SHP77 (cell line): ENCODE results near the gene DLG2.
"Not testable (repeated sequence)": the region's sequence is repeated elsewhere in the genome, so short reads cannot be mapped to it uniquely, and the experiment has no call there.

Experiments used
- DNase-seq, 2 experiments: peaks; one replicate each; lab custom pipeline; 2025; lab: John Stamatoyannopoulos, UW

The DLG2 gene

DNA sequence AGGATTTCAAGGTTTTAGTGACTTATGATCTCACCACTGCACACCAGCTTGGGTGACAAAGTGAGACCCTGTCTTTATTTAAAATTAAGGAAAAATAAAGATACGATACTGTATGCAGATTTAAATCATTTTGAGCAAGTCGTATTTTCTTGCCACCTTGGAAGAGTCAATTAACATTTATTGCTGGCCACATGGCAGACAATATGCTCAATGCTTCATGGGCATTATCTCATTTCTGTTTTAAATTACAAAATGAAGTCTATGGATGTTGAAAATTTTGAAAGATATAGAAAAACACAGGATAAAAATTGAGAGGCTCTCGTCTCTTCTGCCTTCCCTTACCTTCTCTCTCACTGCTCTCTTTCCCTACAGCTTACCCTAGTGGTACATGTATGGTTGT lies 1992.0 kb downstream of the DLG2 start:
- no peak for DNase-seq

DNA sequence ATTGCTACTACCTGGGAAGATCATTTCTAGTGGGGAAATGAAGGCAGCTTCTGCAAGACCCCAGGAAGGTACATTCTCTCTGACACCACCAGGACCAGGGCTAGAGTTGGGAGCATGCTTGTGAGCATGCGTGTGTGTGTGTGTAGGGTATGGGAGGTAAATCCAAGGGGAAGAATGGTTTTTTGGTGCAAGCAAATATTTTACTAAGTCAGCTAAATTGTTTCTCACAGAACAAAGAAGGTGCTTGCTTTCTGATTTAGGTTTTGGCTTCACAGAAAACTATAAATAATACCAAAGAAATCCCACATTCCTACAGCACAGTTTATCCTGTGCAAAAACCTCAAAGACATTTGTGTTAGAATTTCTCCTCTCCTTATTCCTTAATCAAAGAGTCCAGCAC lies 1996.9 kb downstream of the DLG2 start:
- DNase-seq: no peak

DNA sequence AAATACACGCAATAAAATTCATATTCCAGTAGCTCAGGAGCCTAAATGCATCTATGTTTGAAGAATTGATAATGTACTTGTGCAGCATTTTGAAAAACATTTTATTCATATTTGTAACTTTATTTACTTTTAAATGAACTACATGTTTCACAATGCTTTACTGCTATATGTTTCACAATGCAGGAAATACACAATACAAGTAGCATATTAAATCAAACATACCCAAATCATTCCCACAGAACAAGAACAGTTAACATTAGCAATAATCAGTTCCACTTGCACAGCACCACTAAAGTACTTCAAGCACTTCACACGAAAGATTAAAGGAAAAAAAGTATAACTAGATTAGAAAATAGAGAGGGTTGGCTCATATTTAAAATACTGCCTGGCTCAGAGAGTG lies 1997.4 kb downstream of the DLG2 start:
- DNase-seq: no peak

DNA sequence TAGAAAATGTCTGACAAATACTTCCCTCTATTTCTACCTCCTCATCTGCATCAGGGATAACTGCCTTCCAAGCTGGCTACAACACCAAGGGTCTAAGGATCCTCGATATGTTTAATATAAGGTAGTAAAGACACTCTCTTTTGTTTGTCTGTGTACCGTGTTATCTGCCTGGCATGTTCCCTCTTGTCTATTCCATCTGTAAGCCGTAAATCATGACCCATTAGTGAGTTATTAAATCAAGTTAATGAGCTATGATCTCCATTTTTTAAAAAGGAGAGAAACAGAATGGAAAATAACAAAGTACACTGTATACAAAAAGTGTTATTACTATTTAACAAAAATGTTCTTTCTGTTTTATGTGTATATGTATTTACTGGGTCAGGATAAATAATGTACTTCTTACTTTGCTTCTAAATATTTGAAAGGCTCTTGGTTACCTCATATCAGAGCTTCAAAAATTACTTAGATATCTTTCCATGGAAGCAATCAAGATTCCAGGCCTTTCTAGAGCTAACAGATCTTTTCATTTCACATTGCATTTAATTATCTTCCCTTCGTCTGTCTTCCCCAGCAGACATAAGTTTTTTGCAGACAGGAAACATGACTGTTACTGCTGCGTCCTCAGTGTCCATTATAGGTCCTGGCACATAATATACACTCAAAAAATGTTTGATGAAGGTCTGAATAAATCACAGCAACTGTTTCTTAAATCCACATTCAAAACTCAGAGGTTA lies 1998.4 kb downstream of the DLG2 start:
- DNase-seq: no peak

DNA sequence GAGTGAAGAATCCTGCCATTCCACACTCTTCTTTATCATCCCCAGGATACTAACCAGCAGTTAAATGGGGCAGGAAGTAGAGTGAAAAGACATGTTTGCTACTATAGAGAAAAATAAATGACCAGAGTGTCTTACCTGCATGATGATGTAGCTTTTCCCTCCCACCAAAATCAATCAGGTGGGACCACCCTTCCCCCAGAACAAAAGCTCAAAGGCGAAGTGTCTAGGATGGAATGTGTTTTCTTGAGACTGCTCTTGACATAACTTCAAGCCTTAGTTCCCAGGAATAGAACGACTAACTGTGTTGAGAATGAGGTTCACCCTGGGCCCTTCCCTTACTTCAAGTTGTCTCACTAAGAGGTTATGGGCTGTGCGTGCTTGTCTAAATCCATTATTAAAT lies 2001.8 kb downstream of the DLG2 start:
- no peak for DNase-seq

DNA sequence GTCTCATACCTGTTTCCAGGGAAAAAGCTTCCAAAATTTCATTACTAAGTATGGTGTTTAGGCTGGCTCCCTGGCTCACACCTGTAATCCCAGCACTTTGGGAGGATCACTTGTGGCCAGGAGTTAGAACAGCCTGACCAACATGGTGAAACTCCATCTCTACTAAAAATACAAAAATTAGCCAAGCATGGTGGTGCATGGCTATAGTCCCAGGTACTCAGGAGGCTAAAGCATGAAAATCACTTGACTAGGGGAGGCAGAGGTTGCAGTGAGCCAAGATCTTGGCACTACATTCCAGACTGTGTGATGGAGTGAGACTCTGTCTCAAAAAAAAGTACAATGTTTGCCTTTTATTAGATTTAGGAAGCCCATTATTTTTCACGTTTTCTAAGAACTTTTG lies 2009.5 kb downstream of the DLG2 start:
- DNase-seq: no peak

DNA sequence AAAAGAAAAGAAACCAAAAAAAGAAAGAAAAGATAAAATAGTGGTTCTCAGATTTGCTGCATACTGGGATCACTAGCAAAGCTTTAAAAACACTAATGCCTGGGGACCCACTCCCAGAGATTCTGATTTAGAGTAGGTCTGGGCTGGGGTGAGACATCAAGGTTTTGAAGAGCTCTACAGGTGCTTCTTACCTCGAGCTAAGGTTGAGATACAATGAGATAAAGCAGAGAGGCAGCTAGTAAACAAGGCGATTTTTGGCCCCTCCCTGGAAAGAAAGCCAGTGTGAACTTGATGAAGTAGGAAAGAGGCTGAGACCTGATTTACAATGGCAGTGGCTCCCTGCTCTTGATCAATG lies 2013.4 kb downstream of the DLG2 start:
- DNase-seq: no peak

DNA sequence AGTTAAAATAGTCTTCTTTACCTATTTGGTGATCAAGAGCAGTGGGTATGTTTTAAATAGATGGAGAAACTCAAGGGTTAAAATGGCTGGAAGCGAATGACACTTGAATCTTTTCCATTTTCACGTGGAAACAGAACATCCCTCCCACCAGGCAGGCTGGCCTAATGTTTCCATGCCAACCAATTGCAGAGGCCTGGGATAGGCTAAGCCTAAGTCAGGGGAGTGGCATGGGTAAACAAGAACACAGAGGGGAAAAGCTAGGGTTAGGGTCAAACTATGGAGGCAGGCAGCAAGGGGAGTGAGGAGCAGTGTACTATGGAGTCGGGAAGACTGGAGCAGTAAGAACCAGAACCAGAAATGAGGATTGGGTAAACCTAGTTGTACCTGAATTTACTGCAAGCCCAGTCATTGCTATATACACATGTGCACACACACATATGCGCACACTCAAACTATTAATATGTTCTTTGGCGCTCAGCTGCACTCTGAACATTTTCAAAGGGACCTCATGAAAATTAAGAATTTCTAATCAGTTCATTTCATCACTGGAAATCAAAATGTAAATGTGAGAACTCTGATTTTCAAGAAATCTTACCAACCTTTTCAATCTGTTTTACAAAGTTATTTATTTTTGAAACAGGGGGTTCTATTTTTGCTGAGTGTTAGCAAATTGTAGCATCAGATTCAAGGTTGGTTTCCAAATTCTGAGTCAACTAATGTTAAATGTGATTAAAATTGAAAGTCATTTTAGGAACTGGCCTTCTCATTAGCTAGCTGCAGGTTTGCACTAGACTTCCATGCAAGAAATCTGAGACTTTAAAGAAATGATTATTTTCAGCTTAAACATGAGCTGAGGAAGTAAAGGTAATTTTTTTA lies 2014.0 kb downstream of the DLG2 start:
- DNase-seq: no peak

DNA sequence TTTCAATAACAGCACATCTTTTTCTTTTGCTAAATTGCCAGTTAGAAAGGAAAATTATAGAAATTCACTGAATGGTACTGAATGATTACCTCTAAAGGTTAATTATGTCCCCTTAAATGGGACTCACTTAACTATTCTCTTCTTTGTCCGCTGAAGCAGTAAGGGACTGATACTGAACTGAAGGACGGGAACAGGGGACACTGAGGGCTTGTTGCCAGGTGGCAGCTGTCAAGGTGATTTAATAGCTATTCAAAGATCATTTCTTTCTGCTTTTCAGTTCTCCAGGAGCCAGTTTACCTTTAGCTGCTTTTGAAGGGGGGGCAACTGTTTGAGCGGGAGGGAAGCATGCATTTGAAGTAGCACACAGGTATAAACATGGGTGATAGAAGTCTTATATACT lies 2015.5 kb downstream of the DLG2 start:
- DNase-seq: peak in 1 of 2 experiments; percentile 33

DNA sequence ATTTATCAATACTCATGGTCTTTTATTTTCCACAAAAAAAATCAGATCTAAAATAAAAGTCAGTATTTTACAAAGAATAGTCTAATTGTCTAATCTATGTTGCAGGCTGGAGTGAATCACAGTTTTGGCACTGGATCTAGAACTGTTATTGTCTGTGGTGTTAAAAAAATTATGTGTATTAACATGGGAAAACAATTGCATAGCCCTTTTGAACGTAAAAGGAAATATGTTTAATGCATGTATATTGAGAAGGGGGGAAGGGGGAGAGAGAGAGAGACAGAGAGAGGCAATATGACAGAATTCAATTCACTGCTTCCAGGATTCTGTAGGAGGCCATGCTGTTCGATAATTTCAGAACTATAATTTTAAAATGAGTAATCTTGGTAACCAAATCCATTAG lies 2016.1 kb downstream of the DLG2 start:
- DNase-seq: no peak

DNA sequence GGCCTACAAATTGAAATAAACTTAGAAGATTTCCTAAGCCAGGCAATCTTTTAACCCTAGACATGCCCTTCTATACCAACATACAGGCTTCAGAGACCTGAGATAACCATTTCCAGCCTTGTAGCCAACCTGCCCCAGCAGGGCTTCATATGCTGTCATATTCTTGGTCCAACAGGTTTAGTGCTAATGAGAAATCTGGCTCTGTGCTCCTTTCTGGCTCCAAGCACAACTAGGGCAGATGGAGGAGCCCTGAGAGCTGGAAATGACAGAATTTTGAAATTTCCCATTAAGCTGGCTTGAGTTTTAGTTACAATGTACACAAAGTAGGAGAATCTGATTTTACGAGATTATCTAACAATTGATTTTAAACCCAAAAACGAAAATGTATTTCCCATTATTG lies 2018.0 kb downstream of the DLG2 start:
- DNase-seq: no peak

DNA sequence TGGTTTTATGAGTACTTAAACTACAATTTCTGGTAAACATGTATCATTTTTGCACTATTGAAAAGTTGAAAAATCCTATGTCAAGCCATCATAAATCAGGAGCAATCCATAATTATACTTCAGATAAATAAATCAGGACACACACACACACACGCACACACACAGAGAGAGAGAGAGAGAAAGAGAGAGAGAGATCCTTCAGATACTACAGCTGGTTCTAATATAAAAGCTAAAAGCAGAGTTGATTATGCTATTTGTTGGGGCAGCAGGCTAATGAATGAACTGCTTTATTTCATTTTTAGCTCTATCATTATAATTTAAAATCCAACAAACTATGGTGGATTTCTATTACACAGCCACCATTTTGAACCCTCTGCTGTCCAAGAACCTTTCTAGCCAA lies 2018.6 kb downstream of the DLG2 start:
- no peak for DNase-seq

DNA sequence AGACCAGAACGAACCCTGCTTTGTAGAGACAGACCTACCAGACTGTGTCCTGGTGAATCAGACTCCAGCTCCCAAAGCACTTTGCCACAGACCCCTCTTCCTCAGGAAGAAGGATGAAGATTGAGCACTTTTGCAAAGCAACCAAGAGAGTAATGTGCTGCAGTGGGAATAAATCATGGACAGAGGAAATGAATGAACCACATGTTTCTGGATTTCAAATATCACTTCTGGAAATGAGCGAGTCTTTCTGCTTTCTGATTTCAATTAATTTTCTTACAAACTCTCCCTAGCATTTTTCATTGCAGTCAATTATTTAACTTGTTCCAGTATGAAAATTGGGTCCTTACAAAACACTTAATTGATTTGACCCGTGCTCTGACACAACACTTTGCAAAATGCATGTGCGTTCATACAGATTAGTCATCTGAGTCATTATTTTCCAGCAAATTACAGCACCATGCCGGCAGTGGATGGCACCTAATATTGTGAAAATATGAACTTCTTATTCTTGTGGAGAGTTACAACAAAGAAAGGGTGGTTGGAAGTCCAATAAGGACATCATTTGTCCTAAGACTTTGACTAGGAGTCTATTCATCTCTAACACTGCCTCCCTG lies 2025.1 kb downstream of the DLG2 start:
- no peak for DNase-seq

DNA sequence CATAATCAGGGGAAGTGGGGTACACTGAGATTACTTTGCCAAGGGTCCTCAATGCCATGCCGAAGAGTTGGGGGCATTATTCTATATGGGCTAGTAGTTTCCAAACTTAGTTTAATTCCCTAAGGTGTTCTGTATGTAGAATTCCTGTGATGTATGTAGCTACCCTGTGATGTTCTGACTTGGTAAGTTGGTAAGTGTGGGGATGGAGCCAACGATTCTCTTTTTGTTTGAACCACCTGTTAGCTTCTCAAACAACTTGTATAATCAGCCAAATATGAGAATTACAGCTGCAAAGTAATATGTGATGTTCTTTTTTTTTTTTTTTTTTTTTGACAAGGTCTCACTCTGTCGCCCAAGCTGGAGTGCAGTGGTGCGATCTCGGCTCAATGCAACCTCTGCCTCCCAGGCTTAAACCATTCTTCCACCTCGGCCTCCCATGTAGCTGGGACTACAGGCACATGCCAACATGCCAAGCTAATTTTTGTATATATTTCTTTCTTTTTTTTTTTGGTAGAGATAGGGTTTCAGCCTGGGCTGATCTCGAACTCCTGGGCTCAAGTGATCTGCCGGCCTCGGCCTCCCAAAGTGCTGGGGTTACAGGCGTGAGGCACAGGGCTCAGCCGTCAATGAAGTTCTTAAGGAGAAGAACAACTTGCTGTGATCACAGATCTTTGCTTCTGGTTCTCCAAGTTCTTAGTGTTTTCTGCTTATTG lies 2025.8 kb downstream of the DLG2 start:
- DNase-seq: no peak

DNA sequence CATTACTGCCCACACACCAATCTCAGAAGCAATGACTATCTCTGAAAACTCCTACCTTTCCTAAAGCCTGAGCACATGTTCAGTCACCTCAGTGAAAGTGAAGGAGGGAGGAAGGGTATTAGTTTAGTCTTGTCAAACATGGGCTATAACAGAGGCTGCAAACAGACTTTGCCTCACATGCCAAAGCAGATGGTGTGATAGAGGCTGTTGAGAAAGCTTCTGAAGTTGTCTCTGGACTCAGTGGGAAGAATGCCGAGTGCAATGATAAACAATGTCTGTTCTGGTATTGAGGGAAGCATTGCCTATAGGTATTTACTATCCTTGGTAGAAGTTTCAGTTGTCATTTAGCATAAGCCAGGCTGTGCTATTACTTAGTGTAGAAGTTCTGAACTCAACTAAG lies 2026.5 kb downstream of the DLG2 start:
- DNase-seq: no peak

DNA sequence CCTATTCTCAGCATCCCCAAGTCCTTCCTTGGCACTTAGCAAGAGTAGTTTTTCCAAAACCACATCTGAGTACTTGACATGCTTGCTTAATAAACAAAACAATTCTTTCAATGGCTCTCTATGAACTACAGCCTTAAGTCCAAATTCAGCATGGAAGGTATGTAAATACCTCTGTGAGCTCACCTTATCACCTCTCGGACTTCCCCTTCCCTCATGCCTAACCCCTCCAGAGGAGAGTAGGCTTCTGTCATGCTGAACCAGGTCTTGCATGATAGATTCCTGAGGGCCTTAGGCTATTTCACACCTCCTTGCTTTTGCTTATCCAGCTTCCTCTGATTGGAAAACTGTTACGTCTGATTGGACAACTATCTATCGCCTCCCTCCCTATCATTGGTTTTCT lies 2028.1 kb downstream of the DLG2 start:
- DNase-seq: no peak

DNA sequence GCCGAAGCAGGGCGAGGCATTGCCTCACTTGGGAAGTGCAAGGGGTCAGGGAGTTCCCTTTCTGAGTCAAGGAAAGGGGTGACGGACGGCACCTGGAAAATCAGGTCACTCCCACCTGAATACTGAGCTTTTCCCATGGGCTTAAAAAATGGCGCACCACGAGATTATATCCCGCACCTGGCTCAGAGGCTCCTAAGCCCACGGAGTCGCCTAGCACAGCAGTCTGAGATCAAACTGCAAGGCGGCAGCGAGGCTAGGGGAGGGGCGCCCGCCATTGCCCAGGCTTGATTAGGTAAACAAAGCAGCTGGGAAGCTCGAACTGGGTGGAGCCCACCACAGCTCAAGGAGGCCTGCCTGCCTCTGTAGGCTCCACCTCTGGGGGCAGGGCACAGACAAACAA lies 2039.3 kb downstream of the DLG2 start:
- not testable (repeated sequence) for DNase-seq

DNA sequence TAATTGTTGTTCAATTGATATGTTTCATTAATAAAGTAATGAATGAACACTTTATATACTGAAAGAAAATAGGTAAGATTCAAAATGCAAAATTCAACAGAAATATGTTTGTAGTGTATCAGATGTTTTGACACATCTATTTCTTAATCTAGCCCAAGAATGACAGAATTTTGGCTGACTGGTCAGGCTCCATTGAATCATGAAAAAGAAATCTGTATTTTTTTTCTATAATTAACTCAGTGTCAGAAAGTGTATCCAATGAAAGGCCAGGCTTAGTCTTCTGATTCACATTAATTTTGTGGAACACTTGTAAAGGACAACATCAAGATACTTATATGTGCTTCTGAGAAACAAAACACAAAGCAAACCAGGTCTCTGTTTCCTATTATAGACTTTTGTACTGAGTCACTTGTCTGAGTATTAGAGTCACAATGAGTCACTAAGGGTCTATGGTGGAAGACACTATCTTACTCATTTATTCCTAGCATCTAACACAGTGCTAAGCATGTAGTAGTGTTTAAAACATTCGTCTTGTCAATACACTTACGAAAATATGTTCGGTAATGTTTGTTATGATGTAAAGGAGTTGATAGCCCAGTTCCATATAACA lies 2043.3 kb downstream of the DLG2 start:
- DNase-seq: no peak

DNA sequence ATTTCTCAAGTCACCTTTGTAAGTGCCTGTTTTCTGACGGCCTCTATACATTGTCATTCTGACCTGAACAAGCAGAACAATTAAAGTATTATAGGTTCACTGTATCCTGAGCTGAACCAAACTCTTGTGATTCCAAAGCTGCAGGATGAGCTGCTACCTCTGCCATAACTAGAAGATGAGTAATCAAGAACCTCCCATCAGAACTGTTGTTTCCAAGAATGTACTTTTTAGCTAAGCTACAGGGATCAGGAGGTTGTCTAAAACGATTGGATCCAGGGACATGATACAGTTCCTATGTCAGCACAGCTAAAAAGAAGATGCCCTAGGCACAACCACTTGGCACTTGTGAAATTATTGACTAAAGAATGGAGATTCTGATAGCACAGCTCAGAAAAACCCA lies 2052.6 kb downstream of the DLG2 start:
- DNase-seq: no peak

DNA sequence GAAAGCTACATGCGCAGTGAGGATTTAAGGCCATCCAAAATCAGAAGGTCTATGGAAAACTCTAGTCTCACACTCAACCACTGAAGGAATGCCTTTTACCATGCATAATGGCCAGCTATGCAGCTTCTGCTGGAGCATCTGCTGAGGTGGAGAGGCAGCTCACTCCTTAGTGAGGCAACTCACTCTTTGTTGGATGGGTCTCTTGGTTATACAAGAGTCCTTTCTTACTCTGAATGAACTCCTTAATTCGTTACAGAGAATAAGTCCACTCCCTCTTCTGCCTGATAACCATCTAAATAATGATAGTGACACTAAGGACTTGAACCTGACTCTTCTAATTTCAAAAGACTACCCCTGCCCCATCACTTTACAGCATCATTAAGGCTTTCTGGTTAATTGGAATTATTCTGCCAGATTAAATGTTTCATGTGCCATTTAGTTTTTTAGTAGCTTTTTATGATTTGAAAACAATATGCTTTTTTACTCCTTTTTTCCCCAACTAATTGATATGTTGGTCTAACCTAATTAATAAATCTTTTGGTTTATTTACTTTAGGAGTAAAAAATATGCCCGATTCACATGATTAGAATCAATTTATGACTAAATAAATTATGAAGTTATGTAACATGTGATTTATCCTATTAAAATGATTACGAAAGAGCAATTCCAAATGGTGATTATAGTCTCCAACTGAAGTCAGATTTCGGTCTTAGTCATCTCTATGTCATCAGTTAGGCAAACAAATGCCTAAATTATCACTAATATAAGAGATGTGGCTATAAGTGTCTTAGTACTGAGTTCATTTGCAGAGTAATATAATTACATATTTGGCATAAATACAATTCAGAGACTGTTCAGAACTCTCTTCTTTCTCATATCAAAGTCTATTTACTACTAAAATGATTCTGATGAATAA lies 2054.3 kb downstream of the DLG2 start:
- no peak for DNase-seq

DNA sequence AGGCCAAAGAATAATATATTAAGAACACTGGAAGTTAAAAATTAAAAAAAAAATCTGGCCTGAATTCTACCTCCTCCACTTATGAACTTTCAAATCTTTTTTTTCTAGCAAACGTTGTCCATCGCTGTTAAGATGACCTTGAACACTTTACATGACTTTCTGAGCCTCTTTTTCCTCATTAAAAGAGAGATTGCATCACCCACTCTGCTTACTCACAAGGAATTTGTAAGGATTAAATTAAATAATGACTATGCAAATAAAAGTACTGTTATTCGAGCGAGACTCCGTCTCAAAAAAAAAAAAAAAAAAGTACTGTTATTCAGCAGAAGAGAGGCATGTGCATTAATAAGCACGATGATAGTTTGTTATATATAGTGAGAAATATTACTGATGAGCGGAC lies 2055.8 kb downstream of the DLG2 start:
- no peak for DNase-seq
